SU-DHL-6 (cell line): ENCODE data around the gene ADAMTS3.

Experiments
- H2AFZ ChIP-seq: fragments of 200-600 bp; sonication (generic); 2 replicates; pipeline ENCODE4 v1.6.1; 2014; ENCODE audit warnings: low read depth, mild to moderate bottlenecking, moderate library complexity, mixed read lengths, antibody characterized with exemption, low read length; ENCODE audit not compliant: severe bottlenecking
- H3F3A ChIP-seq: fragments of 200-600 bp; shearing (Covaris generic); 2 replicates; pipeline ENCODE4 v1.6.0; 2016; ENCODE audit warnings: antibody characterized with exemption, mild to moderate bottlenecking; ENCODE audit not compliant: insufficient read depth
- H3K27ac ChIP-seq: fragments of 200-600 bp; sonication (generic); 2 replicates; pipeline ENCODE4 v1.5.1; 2016; ENCODE audit warnings: low read depth, mild to moderate bottlenecking, low read length, moderate library complexity, mixed read lengths
- H3K27me3 ChIP-seq: fragments of 200-600 bp; sonication (generic), shearing (Covaris generic); 2 replicates; pipeline ENCODE4 v1.6.0; 2014; ENCODE audit warnings: mild to moderate bottlenecking, low read length
- H3K36me3 ChIP-seq: fragments of 200-600 bp; sonication (generic); 2 replicates; pipeline ENCODE4 v1.6.1; 2014; ENCODE audit warnings: mild to moderate bottlenecking, low read length, mixed read lengths
- H3K4me2 ChIP-seq: fragments of 300-600, 200-600 bp; shearing (Covaris generic), sonication (generic); 2 replicates; pipeline ENCODE4 v1.6.0; 2014; ENCODE audit warnings: low read length, low read depth, mild to moderate bottlenecking; ENCODE audit not compliant: poor library complexity, severe bottlenecking
- H3K4me3 ChIP-seq: fragments of 200-600 bp; sonication (generic); 2 replicates; pipeline ENCODE4 v1.5.1; 2014; ENCODE audit warnings: antibody characterized with exemption, low read length, mild to moderate bottlenecking, mixed read lengths; ENCODE audit not compliant: insufficient read depth, poor library complexity, severe bottlenecking
- H3K79me2 ChIP-seq: fragments of 200-600 bp; sonication (generic); 2 replicates; pipeline ENCODE4 v1.6.1; 2014; ENCODE audit warnings: mild to moderate bottlenecking, low read length, moderate library complexity; ENCODE audit not compliant: insufficient read depth
- H3K9ac ChIP-seq: fragments of 200-600 bp; sonication (generic); 2 replicates; pipeline ENCODE4 v1.7.0; 2014; ENCODE audit warnings: mild to moderate bottlenecking, low read length
- H3K9me2 ChIP-seq: fragments of 200-600 bp; sonication (generic); replicated peaks from 2 replicates; pipeline ENCODE4 v1.6.1; 2014; ENCODE audit warnings: low read length; ENCODE audit not compliant: insufficient read depth
- H3K9me3 ChIP-seq: fragments of 200-600 bp; sonication (generic); 2 replicates; pipeline ENCODE4 v1.6.1; 2014; ENCODE audit warnings: low read length, mixed read lengths; ENCODE audit not compliant: insufficient read depth
- H4K20me1 ChIP-seq: fragments of 200-600 bp; sonication (generic); 2 replicates; pipeline ENCODE4 v1.6.1; 2014; ENCODE audit warnings: low read depth, mild to moderate bottlenecking, antibody characterized with exemption, low read length, moderate library complexity, mixed read lengths
- EZH2phosphoT487 ChIP-seq: fragments of 200-600 bp; sonication (generic), shearing (Covaris generic); conservative IDR thresholded peaks from 2 replicates; pipeline ENCODE4 v1.6.1; 2018; ENCODE audit warnings: mild to moderate bottlenecking, antibody characterized with exemption, low read length, moderate library complexity, mixed read lengths
- TF ChIP-seq, protein P1 (sequence below): fragments of 200-600 bp; sonication (generic); IDR thresholded peaks from one replicate; pipeline ENCODE4 v1.5.1; 2017; ENCODE audit warnings: antibody characterized with exemption, mild to moderate bottlenecking, low read length, moderate library complexity; ENCODE audit not compliant: insufficient read depth, poor library complexity, severe bottlenecking

ADAMTS3 gene

DNA sequence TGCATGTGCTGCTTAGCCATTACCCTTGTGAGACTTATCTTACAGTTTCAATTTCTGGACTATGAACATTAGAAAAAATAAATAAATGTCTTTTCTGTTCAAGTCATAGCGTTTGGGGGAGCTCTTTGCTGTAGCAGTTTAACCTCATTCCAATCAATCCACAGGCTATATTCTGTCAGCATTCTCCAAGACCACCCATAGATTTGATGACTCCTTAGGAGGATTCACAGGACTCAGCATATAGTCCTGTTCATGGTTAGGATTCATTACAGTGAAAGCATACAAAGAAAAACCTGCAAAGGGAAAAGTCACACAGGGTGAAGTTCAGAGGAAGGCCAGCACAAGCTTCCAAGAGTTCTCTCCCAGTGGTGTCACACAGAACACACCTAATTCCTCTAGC is 180.5 kb downstream of the ADAMTS3 start:
- H3K4me3 ChIP-seq, result no peak overlapping the region
- H2AFZ ChIP-seq, result no peak overlapping the region
- H3K9me3 ChIP-seq, result no peaks in the 10 kb centered on the region
- no peak overlapping the region for H3K9ac ChIP-seq
- H3K9me2 ChIP-seq, result no peaks in the 10 kb centered on the region
- TF ChIP-seq EZH2phosphoT487, result no peak
- TF ChIP-seq, protein P1, sequence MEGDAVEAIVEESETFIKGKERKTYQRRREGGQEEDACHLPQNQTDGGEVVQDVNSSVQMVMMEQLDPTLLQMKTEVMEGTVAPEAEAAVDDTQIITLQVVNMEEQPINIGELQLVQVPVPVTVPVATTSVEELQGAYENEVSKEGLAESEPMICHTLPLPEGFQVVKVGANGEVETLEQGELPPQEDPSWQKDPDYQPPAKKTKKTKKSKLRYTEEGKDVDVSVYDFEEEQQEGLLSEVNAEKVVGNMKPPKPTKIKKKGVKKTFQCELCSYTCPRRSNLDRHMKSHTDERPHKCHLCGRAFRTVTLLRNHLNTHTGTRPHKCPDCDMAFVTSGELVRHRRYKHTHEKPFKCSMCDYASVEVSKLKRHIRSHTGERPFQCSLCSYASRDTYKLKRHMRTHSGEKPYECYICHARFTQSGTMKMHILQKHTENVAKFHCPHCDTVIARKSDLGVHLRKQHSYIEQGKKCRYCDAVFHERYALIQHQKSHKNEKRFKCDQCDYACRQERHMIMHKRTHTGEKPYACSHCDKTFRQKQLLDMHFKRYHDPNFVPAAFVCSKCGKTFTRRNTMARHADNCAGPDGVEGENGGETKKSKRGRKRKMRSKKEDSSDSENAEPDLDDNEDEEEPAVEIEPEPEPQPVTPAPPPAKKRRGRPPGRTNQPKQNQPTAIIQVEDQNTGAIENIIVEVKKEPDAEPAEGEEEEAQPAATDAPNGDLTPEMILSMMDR, result no peak
- H3K27me3 ChIP-seq, result no peaks in the 10 kb centered on the region
- no peak overlapping the region for H3K4me2 ChIP-seq
- no peaks in the 10 kb centered on the region for H3F3A ChIP-seq
- no peaks in the 10 kb centered on the region for H3K79me2 ChIP-seq
- H3K27ac ChIP-seq, result no peak overlapping the region
- no peaks in the 10 kb centered on the region for H4K20me1 ChIP-seq
- no peaks in the 10 kb centered on the region for H3K36me3 ChIP-seq

DNA sequence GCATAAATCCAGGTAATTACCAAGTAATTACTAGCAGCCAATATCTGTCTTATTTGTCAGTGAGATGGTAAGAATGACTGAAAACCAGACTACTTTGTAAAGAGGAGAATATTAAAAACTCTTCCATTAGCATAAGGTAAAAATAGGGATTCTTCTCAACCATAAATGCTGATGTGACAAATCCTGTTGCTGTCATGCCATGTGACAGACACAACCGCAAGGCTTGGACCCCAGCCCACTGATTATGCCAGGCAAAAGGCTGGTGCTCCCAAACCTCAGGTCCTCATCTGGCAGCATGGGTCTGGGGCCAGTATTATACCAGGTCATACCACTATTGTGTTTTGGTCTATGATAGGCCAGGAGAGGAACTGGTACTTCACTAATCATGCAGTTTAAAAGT is 181.1 kb downstream of the ADAMTS3 start:
- no peak overlapping the region for H2AFZ ChIP-seq
- H3F3A ChIP-seq, result no peaks in the 10 kb centered on the region
- no peak overlapping the region for H3K27ac ChIP-seq
- TF ChIP-seq EZH2phosphoT487, result no peak
- TF ChIP-seq, protein P1, result no peak
- no peak overlapping the region for H3K4me3 ChIP-seq
- no peaks in the 10 kb centered on the region for H4K20me1 ChIP-seq
- no peak overlapping the region for H3K9ac ChIP-seq
- no peaks in the 10 kb centered on the region for H3K9me3 ChIP-seq
- no peak overlapping the region for H3K4me2 ChIP-seq
- no peaks in the 10 kb centered on the region for H3K36me3 ChIP-seq
- no peaks in the 10 kb centered on the region for H3K9me2 ChIP-seq
- no peaks in the 10 kb centered on the region for H3K27me3 ChIP-seq
- H3K79me2 ChIP-seq, result no peaks in the 10 kb centered on the region

DNA sequence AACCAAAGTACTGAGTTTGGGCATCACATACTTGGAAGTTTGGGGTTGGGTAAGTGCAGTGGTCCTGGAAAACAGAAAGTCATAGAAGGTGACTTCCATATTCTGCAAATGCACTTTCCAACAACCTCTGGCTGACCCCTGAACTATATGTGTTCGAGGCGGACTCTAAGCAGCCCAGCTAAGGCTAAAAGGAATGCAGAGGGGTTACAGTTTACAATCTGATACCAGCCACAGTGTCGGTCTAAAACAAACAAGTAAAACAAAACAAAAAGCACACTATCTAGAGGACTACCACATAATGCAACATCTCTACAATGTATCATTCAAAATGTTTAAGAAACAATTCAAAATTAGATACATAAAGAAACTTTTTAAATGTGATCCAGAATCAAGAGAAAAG is 185.6 kb downstream of the ADAMTS3 start:
- no peaks in the 10 kb centered on the region for H3K9me2 ChIP-seq
- H3F3A ChIP-seq, result no peaks in the 10 kb centered on the region
- H3K9ac ChIP-seq, result no peak overlapping the region
- TF ChIP-seq EZH2phosphoT487, result no peak
- TF ChIP-seq, protein P1, result no peak
- H3K27ac ChIP-seq, result no peak overlapping the region
- H3K4me2 ChIP-seq, result no peak overlapping the region
- H4K20me1 ChIP-seq, result no peaks in the 10 kb centered on the region
- H3K36me3 ChIP-seq, result no peaks in the 10 kb centered on the region
- no peak overlapping the region for H2AFZ ChIP-seq
- no peaks in the 10 kb centered on the region for H3K9me3 ChIP-seq
- H3K4me3 ChIP-seq, result no peak overlapping the region
- H3K79me2 ChIP-seq, result no peaks in the 10 kb centered on the region
- H3K27me3 ChIP-seq, result no peaks in the 10 kb centered on the region
